Liver (tissue), 9 donors: ENCODE measurements around the gene EPHB2. TPM values are rescaled to one million over a fixed set of nuclear protein-coding genes. Genes with fewer than 3 reads are reported as not detected.

ENCODE experiments used
- DNase-seq: peaks from one replicate; pipeline ENCODE4 v3.0.0-alpha.2; 2017; ENCODE audit warnings: low spot score
- H3K27ac ChIP-seq, 2 donors: one replicate each; pipeline ENCODE4 v1.7.0; 2013; ENCODE audit warnings: inconsistent platforms in 2 of 2, low read length in 2 of 2, control low read depth in 1 of 2, low read depth in 1 of 2, mild to moderate bottlenecking in 1 of 2
- H3K27me3 ChIP-seq, 4 donors: one replicate each; pipeline versions ENCODE4 v1.6.1 to v1.7.0; 2013; ENCODE audit warnings: low read length in 3 of 4, inconsistent platforms in 1 of 4, mild to moderate bottlenecking in 1 of 4, moderate library complexity in 1 of 4; ENCODE audit not compliant: control insufficient read depth in 4 of 4, insufficient read depth in 4 of 4
- H3K36me3 ChIP-seq, 4 donors: one replicate each; pipeline versions ENCODE4 v1.6.1 to v1.7.0; 2013; ENCODE audit warnings: low read length in 3 of 4, mild to moderate bottlenecking in 3 of 4, low read depth in 1 of 4, moderate library complexity in 1 of 4; ENCODE audit not compliant: control insufficient read depth in 4 of 4, insufficient read depth in 3 of 4
- H3K4me1 ChIP-seq, 4 donors: one replicate each; pipeline versions ENCODE4 v1.6.1 to v1.7.0; 2013; ENCODE audit warnings: low read length in 3 of 4, mild to moderate bottlenecking in 3 of 4, moderate library complexity in 1 of 4; ENCODE audit not compliant: control insufficient read depth in 4 of 4, insufficient read depth in 4 of 4
- H3K4me3 ChIP-seq, 3 donors: one replicate each; pipeline versions ENCODE4 v1.6.1 to v1.7.0; 2013; ENCODE audit warnings: low read length in 3 of 3, control low read depth in 1 of 3, low read depth in 1 of 3, mild to moderate bottlenecking in 1 of 3
- H3K9ac ChIP-seq, 2 donors: one replicate each; pipeline ENCODE4 v1.7.0; 2013; ENCODE audit warnings: low read length in 2 of 2, mild to moderate bottlenecking in 2 of 2, moderate library complexity in 2 of 2, control low read depth in 1 of 2, low read depth in 1 of 2
- H3K9me3 ChIP-seq, 4 donors: one replicate each; pipeline versions ENCODE4 v1.6.1 to v1.7.0; 2013; ENCODE audit warnings: low read length in 3 of 4; ENCODE audit not compliant: control insufficient read depth in 4 of 4
- ATF3 ChIP-seq: IDR thresholded peaks from 2 replicates; pipeline ENCODE4 v1.6.1; 2016; ENCODE audit warnings: antibody characterized with exemption
- EGR1 ChIP-seq, 2 donors: IDR thresholded peaks; 2 replicates each; pipeline ENCODE4 v1.6.1; 2016 to 2018; ENCODE audit warnings: antibody characterized with exemption in 2 of 2, low read depth in 2 of 2
- FOXA1 ChIP-seq: IDR thresholded peaks from 2 replicates; pipeline ENCODE4 v1.6.1; 2016; ENCODE audit warnings: antibody characterized with exemption
- FOXA2 ChIP-seq: IDR thresholded peaks from 2 replicates; pipeline ENCODE4 v1.6.1; 2016; ENCODE audit warnings: antibody characterized with exemption
- GABPA ChIP-seq, 2 donors: IDR thresholded peaks in 1 of 2; conservative IDR thresholded peaks in 1 of 2; 2 replicates each; pipeline ENCODE4 v1.6.1; 2016; ENCODE audit warnings: antibody characterized with exemption in 2 of 2, mild to moderate bottlenecking in 1 of 2, moderate library complexity in 1 of 2
- HNF4A ChIP-seq, 2 donors: conservative IDR thresholded peaks; 2 replicates each; pipeline ENCODE4 v1.6.1; 2016; ENCODE audit warnings: antibody characterized with exemption in 2 of 2, mild to moderate bottlenecking in 2 of 2
- HNF4G ChIP-seq: IDR thresholded peaks from 2 replicates; pipeline ENCODE4 v1.6.1; 2016; ENCODE audit warnings: antibody characterized with exemption
- JUND ChIP-seq, 2 donors: IDR thresholded peaks; 2 replicates each; pipeline ENCODE4 v1.6.1; 2016; ENCODE audit warnings: antibody characterized with exemption in 2 of 2
- MAX ChIP-seq: IDR thresholded peaks from 2 replicates; pipeline ENCODE4 v1.6.1; 2016; ENCODE audit warnings: antibody characterized with exemption
- NR2F2 ChIP-seq: IDR thresholded peaks from 2 replicates; pipeline ENCODE4 v1.6.1; 2016; ENCODE audit warnings: antibody characterized with exemption
- RAD21 ChIP-seq, 2 donors: IDR thresholded peaks; 2 replicates each; pipeline ENCODE4 v1.6.1; 2016; ENCODE audit warnings: antibody characterized with exemption in 2 of 2, mild to moderate bottlenecking in 2 of 2
- REST ChIP-seq: IDR thresholded peaks from 2 replicates; pipeline ENCODE4 v1.6.1; 2016; ENCODE audit warnings: antibody characterized with exemption, mild to moderate bottlenecking
- RXRA ChIP-seq, 2 donors: IDR thresholded peaks; 2 replicates each; pipeline ENCODE4 v1.6.1; 2017 to 2018; ENCODE audit warnings: antibody characterized with exemption in 2 of 2, mild to moderate bottlenecking in 1 of 2
- SP1 ChIP-seq: IDR thresholded peaks from 2 replicates; pipeline ENCODE4 v1.6.1; 2018; ENCODE audit warnings: antibody characterized with exemption, mild to moderate bottlenecking
- TAF1 ChIP-seq: conservative IDR thresholded peaks from 2 replicates; pipeline ENCODE4 v1.6.1; 2016; ENCODE audit warnings: antibody characterized with exemption, mild to moderate bottlenecking
- ZBTB33 ChIP-seq: IDR thresholded peaks from 2 replicates; pipeline ENCODE4 v1.6.1; 2016; ENCODE audit warnings: antibody characterized with exemption
- WGBS: extraction: QIAGEN DNeasy Blood & Tissue Kit; methylation state at CpG from one replicate; pipeline ENCODE4 v1.1.7; 2013; 5-methylcytosine and 5-hydroxymethylcytosine counted together
- polyA plus RNA-seq, 2 donors: library from polyadenylated mRNA; stranded (reverse) in 1 of 2; unstranded in 1 of 2; fragments of 200-250 nt in 1 of 2; fragments of >200 nt in 1 of 2; fragmentation: Nextera tagmentation in 1 of 2; extraction: Ambion mirVana in 1 of 2; gene quantifications; one replicate each; pipeline versions ENCODE4 v1.2.1 to v1.2.3, GENCODE V29; 2013 to 2015
- total RNA-seq, 2 donors: library from RNA; depleted of rRNA; stranded (reverse); fragments of >200 nt; gene quantifications; one replicate each; pipeline ENCODE4 v1.2.3, GENCODE V29; 2014
- donor health status: healthy.
- donor health status: healthy.
- donor health status: healthy.
- donor health status: healthy.
- donor health status: healthy.

The EPHB2 gene
- total and polyA plus RNA-seq, 4 donors = 0.07 to 1.0 (median 0.38) TPM

GRCh38 chr1:22737374-22738068, 26.9 kb downstream of the EPHB2 start:
- TF ChIP-seq HNF4A (conservative IDR thresholded peaks at IDR 0.05) (no peak), FOXA2 (no peak), HNF4G (no peak), REST (no peak), SP1 (no peak), MAX (no peak), JUND (IDR thresholded peaks at IDR 0.05) (no peak), ATF3 (no peak), GABPA (IDR thresholded peaks at IDR 0.05 in 1 of 2, conservative IDR thresholded peaks at IDR 0.05 in 1 of 2) (no peak), FOXA1 (no peak), ZBTB33 (no peak), TAF1 (no peak), RAD21 (IDR thresholded peaks at IDR 0.05) (no peak), RXRA (IDR thresholded peaks at IDR 0.05) (no peak)
- Histone ChIP-seq H3K36me3 (no peaks in the 10 kb centered on the region), H3K27me3 (no peaks in the 10 kb centered on the region), H3K27ac (no peak overlapping the region), H3K4me3 (no peak overlapping the region), H3K4me1 (no peaks in the 10 kb centered on the region), H3K9ac (no peak overlapping the region), H3K9me3 (no peaks in the 10 kb centered on the region)
- DNase-seq = no peak
- 83% methylated on average over 2 of the region's 2 CpGs for WGBS

GRCh38 chr1:22738069-22738435, 27.4 kb downstream of the EPHB2 start:
- no peaks in the 10 kb centered on the region for H3K9me3 ChIP-seq
- H3K27me3 ChIP-seq = no peaks in the 10 kb centered on the region
- no peak for TF ChIP-seq ZBTB33
- TF ChIP-seq GABPA (IDR thresholded peaks at IDR 0.05 in 1 of 2, conservative IDR thresholded peaks at IDR 0.05 in 1 of 2) = no peak
- TF ChIP-seq EGR1 (IDR thresholded peaks at IDR 0.05; ENCODE audit: low read depth in 2 of 2) = no peak
- no peak for TF ChIP-seq HNF4A (conservative IDR thresholded peaks at IDR 0.05)
- TF ChIP-seq HNF4G = no peak
- TF ChIP-seq NR2F2 = no peak
- no peak for TF ChIP-seq RXRA (IDR thresholded peaks at IDR 0.05)
- no peak for TF ChIP-seq RAD21 (IDR thresholded peaks at IDR 0.05)
- no peak for TF ChIP-seq FOXA1
- no peak for TF ChIP-seq SP1
- no peaks in the 10 kb centered on the region for H3K36me3 ChIP-seq
- H3K9ac ChIP-seq = no peak overlapping the region
- H3K27ac ChIP-seq = no peak overlapping the region
- no peaks in the 10 kb centered on the region for H3K4me1 ChIP-seq
- DNase-seq = no peak
- 93% methylated on average over 1 of the region's 1 CpG for WGBS
- H3K4me3 ChIP-seq = no peak overlapping the region
